IMR-90 (cell line): Measurements from ENCODE around the gene METTL24. TPM values are rescaled to one million over a fixed set of nuclear protein-coding genes. Genes with fewer than 3 reads are reported as not detected.

Experiments
- ATAC-seq: fragments of 200-7000 bp; cut with Tn5 transposase; 2 replicates; pipeline ENCODE4 v1.9.1; 2020; ENCODE audit warnings: low read depth, mild to moderate bottlenecking, moderate library complexity
- BruUV-seq: library from RNA; stranded (reverse); fragments of 400-500 nt; replicated peaks from 2 replicates; lab custom pipeline; 2021; lab: Mats Ljungman, UMichigan
- CTCF ChIA-PET: fragments of 300-600 bp; formaldehyde crosslinking; extraction: SDS; loops from one replicate; lab custom pipeline; 2021; ENCODE audit warnings: antibody characterized with exemption; lab: Yijun Ruan, JAX
- POLR2A ChIA-PET: fragments of 300-600 bp; sonication (Branson Sonifier 250); formaldehyde crosslinking; loops from one replicate; lab custom pipeline; 2022; ENCODE audit warnings: antibody characterized with exemption; ENCODE audit not compliant: unreplicated experiment; lab: Charles Lee
- DNase-seq: peaks from one replicate; pipeline ENCODE4 v3.0.0; 2013
- H2AFZ ChIP-seq: replicated peaks from 2 replicates; pipeline ENCODE3; 2013; ENCODE audit warnings: low read length, mild to moderate bottlenecking; ENCODE audit not compliant: poor library complexity
- H2AK5ac ChIP-seq: 2 replicates; pipeline ENCODE4 v1.6.1; 2013; ENCODE audit warnings: low read depth, low read length, inconsistent platforms
- H2AK9ac ChIP-seq: replicated peaks from 2 replicates; pipeline ENCODE3; 2013; ENCODE audit warnings: mild to moderate bottlenecking, low read depth, low read length, moderate library complexity; ENCODE audit not compliant: poor library complexity
- H2BK120ac ChIP-seq: 2 replicates; pipeline ENCODE4 v1.6.1; 2013; ENCODE audit warnings: low read depth, low read length, inconsistent platforms
- H2BK15ac ChIP-seq: 3 replicates; pipeline ENCODE4 v1.6.1; 2013; ENCODE audit warnings: low read depth, low read length, inconsistent platforms
- H2BK20ac ChIP-seq: 2 replicates; pipeline ENCODE4 v1.6.1; 2013; ENCODE audit warnings: low read depth, mild to moderate bottlenecking, inconsistent platforms, low read length, moderate library complexity
- H2BK5ac ChIP-seq: 2 replicates; pipeline ENCODE4 v1.6.1; 2013; ENCODE audit warnings: mild to moderate bottlenecking, low read depth, low read length, inconsistent platforms; ENCODE audit not compliant: poor library complexity, severe bottlenecking
- H3K14ac ChIP-seq: replicated peaks from 2 replicates; pipeline ENCODE4 v1.6.1; 2013; ENCODE audit warnings: low read depth, low read length, inconsistent platforms
- H3K18ac ChIP-seq: 2 replicates; pipeline ENCODE4 v1.6.1; 2013; ENCODE audit warnings: low read depth, low read length, control low read depth
- H3K23ac ChIP-seq: 2 replicates; pipeline ENCODE4 v1.6.1; 2013; ENCODE audit warnings: low read depth, low read length, inconsistent platforms
- H3K27ac ChIP-seq: 2 replicates; pipeline ENCODE4 v1.5.1; 2013; ENCODE audit warnings: mild to moderate bottlenecking, control low read depth, low read length; ENCODE audit not compliant: insufficient read depth
- H3K27me3 ChIP-seq: 2 replicates; pipeline ENCODE4 v1.6.1; 2013; ENCODE audit warnings: low read length; ENCODE audit not compliant: control insufficient read depth, insufficient read depth
- H3K36me3 ChIP-seq: 2 replicates; pipeline ENCODE4 v1.6.1; 2013; ENCODE audit warnings: low read length, mixed read lengths; ENCODE audit not compliant: control insufficient read depth, insufficient read depth
- H3K4ac ChIP-seq: 2 replicates; pipeline ENCODE4 v1.6.1; 2013; ENCODE audit warnings: low read depth, low read length, inconsistent platforms
- H3K4me1 ChIP-seq: 2 replicates; pipeline ENCODE4 v1.6.1; 2013; ENCODE audit warnings: low read length, mixed read lengths; ENCODE audit not compliant: control insufficient read depth, insufficient read depth
- H3K4me2 ChIP-seq: 2 replicates; pipeline ENCODE4 v1.6.1; 2013; ENCODE audit warnings: low read depth, mild to moderate bottlenecking, control low read depth, low read length, moderate library complexity
- H3K4me3 ChIP-seq: 2 replicates; pipeline ENCODE4 v1.5.1; 2013; ENCODE audit warnings: low read depth, mild to moderate bottlenecking, control low read depth, low read length, moderate library complexity; ENCODE audit not compliant: insufficient read depth
- H3K56ac ChIP-seq: 2 replicates; pipeline ENCODE4 v1.6.1; 2013; ENCODE audit warnings: low read length, inconsistent platforms; ENCODE audit not compliant: insufficient read depth; ENCODE audit errors: extremely low read depth
- H3K79me1 ChIP-seq, 2 experiments: 2 replicates each; pipeline ENCODE4 v1.6.1; 2013; ENCODE audit warnings: low read length in 2 of 2, inconsistent platforms in 1 of 2, low read depth in 1 of 2
- H3K9ac ChIP-seq: 2 replicates; pipeline ENCODE4 v1.6.1; 2013; ENCODE audit warnings: low read depth, low read length, control low read depth
- H3K9me1 ChIP-seq: 2 replicates; pipeline ENCODE4 v1.6.1; 2013; ENCODE audit warnings: low read length, inconsistent platforms; ENCODE audit not compliant: insufficient read depth
- H3K9me3 ChIP-seq: 2 replicates; pipeline ENCODE4 v1.6.1; 2013; ENCODE audit warnings: low read length; ENCODE audit not compliant: control insufficient read depth, insufficient read depth
- H4K20me1 ChIP-seq: 2 replicates; pipeline ENCODE4 v1.6.1; 2013; ENCODE audit warnings: low read length, inconsistent platforms; ENCODE audit not compliant: insufficient read depth
- H4K5ac ChIP-seq: 2 replicates; pipeline ENCODE4 v1.6.1; 2013; ENCODE audit warnings: mild to moderate bottlenecking, low read depth, low read length, control low read depth
- H4K8ac ChIP-seq, 2 experiments: 2 replicates each; pipeline ENCODE4 v1.6.1; 2013; ENCODE audit warnings: low read depth in 2 of 2, low read length in 2 of 2, control low read depth in 1 of 2, inconsistent platforms in 1 of 2
- H4K91ac ChIP-seq: 2 replicates; pipeline ENCODE4 v1.6.1; 2013; ENCODE audit warnings: low read depth, low read length, inconsistent platforms; ENCODE audit not compliant: insufficient read depth
- BHLHE40 ChIP-seq: fragments of 150-350 bp; IDR thresholded peaks from 2 replicates; pipeline ENCODE4 v1.6.1; 2016; ENCODE audit warnings: mild to moderate bottlenecking, low read depth, low read length
- CEBPB ChIP-seq: IDR thresholded peaks from 2 replicates; pipeline ENCODE4 v1.6.1; 2012; ENCODE audit warnings: low read depth, low read length, improper control_type of control experiment
- FOS ChIP-seq: fragments of 150-350 bp; IDR thresholded peaks from 2 replicates; pipeline ENCODE4 v1.6.1; 2016; ENCODE audit warnings: low read depth, low read length
- MAFK ChIP-seq: IDR thresholded peaks from 2 replicates; pipeline ENCODE4 v1.6.1; 2012; ENCODE audit warnings: low read depth, low read length, improper control_type of control experiment
- MXI1 ChIP-seq: IDR thresholded peaks from 2 replicates; pipeline ENCODE4 v1.6.1; 2012; ENCODE audit warnings: low read depth, mild to moderate bottlenecking, low read length, moderate library complexity, borderline replicate concordance
- NFE2L2 ChIP-seq: fragments of 150-350 bp; IDR thresholded peaks from 2 replicates; pipeline ENCODE4 v1.6.1; 2016; ENCODE audit warnings: low read depth, mild to moderate bottlenecking, low read length
- POLR2A ChIP-seq: IDR thresholded peaks from 2 replicates; pipeline ENCODE4 v1.6.1; 2012; ENCODE audit warnings: mild to moderate bottlenecking, low read depth, low read length
- RAD21 ChIP-seq: IDR thresholded peaks from 2 replicates; pipeline ENCODE4 v1.6.1; 2012; ENCODE audit warnings: low read length, improper control_type of control experiment
- SMC3 ChIP-seq: fragments of 150-350 bp; IDR thresholded peaks from 2 replicates; pipeline ENCODE4 v1.6.1; 2016; ENCODE audit warnings: low read depth, mild to moderate bottlenecking, antibody characterized with exemption, low read length, moderate library complexity
- dilution Hi-C: fragments of 300-500 bp; cut with HindIII; formaldehyde crosslinking; loops from one replicate; pipeline ENCODE4 v1.14.3; 2018; ENCODE audit warnings: low sequenced_read_pairs; ENCODE audit not compliant: unreplicated experiment
- in situ Hi-C: fragments of 300-500 bp; cut with MboI; formaldehyde crosslinking; loops from 3 replicates; pipeline ENCODE4 v1.14.3; 2019; ENCODE audit warnings: low sequenced_read_pairs, inconsistent platforms, mixed read lengths
- intact Hi-C: fragments of 100-400 bp; cut with micrococcal nuclease; formaldehyde crosslinking; loops from 2 replicates; pipeline ENCODE4 v1.10.0; 2022
- polyA plus RNA-seq, 3 experiments: library from polyadenylated mRNA; depleted of rRNA; stranded (reverse); fragments of >200 nt; gene quantifications; 2 replicates each; pipeline ENCODE4 v1.2.3, GENCODE V29; 2012; ENCODE audit warnings: low replicate concordance in 1 of 3
- total RNA-seq: library from RNA; depleted of rRNA; stranded (reverse); fragments of >200 nt; gene quantifications from 2 replicates; pipeline ENCODE4 v1.2.3, GENCODE V29; 2012
- TF ChIP-seq, protein P1 (sequence below): fragments of 150-350 bp; IDR thresholded peaks from 2 replicates; pipeline ENCODE4 v1.6.1; 2016; ENCODE audit warnings: low read depth, mild to moderate bottlenecking, low read length, moderate library complexity, borderline replicate concordance
- TF ChIP-seq, protein P2 (sequence below): conservative IDR thresholded peaks from 2 replicates; pipeline ENCODE4 v1.5.1; 2012; ENCODE audit warnings: mild to moderate bottlenecking, low read depth, low read length, improper control_type of control experiment

METTL24 gene
- total and polyA plus RNA-seq, 2 of the 4 experiments (the other 2 are of a cell fraction), result not detected

DNA sequence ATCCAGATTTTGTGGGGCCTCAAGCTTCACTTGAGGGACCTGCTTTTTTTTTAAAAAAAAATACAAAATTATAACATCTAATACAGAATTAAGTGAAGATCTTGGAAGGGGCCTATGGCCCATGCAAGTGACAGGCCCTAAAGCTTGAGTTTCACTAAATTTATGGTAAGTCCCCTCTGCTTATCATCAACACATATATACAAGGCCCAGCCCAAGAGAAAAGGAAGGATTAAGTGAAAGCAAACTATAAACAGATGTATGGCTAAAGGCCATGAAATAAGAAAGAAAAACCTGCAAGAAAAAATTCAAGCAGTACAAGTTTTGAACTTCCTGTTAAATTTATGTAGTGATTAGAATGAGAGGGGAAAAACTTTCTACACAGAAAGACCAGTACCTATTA is 91.2 kb downstream of the METTL24 start:
- intact Hi-C loops (no loop called here), in situ Hi-C loops (no loop called here), dilution Hi-C loops (no loop called here)
- no peak overlapping the region for H2BK15ac ChIP-seq
- H2AK5ac ChIP-seq, result no peak overlapping the region
- H3K18ac ChIP-seq, result no peak overlapping the region
- ChIA-PET CTCF (no interaction called here), POLR2A (no interaction called here)
- no peak overlapping the region for H2BK5ac ChIP-seq
- H3K4me2 ChIP-seq, result no peak overlapping the region
- ATAC-seq (no peak), DNase-seq (no peak)
- no peaks in the 10 kb centered on the region for H4K20me1 ChIP-seq
- no peaks in the 10 kb centered on the region for H3K9me3 ChIP-seq
- no TSS peak for BruUV-seq
- no peak overlapping the region for H3K4me3 ChIP-seq
- no peak overlapping the region for H2AK9ac ChIP-seq
- H3K36me3 ChIP-seq, result no peaks in the 10 kb centered on the region
- no peak overlapping the region for H4K8ac ChIP-seq
- H4K5ac ChIP-seq, result no peak overlapping the region
- no peaks in the 10 kb centered on the region for H3K27me3 ChIP-seq
- no peak overlapping the region for H3K4ac ChIP-seq
- no peaks in the 10 kb centered on the region for H3K79me1 ChIP-seq
- no peak overlapping the region for H3K56ac ChIP-seq
- no peak overlapping the region for H3K27ac ChIP-seq
- H3K9me1 ChIP-seq, result no peaks in the 10 kb centered on the region
- H3K23ac ChIP-seq, result no peak overlapping the region
- H2AFZ ChIP-seq, result no peak overlapping the region
- H3K9ac ChIP-seq, result no peak overlapping the region
- TF ChIP-seq, protein P1, sequence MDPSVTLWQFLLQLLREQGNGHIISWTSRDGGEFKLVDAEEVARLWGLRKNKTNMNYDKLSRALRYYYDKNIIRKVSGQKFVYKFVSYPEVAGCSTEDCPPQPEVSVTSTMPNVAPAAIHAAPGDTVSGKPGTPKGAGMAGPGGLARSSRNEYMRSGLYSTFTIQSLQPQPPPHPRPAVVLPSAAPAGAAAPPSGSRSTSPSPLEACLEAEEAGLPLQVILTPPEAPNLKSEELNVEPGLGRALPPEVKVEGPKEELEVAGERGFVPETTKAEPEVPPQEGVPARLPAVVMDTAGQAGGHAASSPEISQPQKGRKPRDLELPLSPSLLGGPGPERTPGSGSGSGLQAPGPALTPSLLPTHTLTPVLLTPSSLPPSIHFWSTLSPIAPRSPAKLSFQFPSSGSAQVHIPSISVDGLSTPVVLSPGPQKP, result no peak
- TF ChIP-seq BHLHE40 (no peak), MXI1 (no peak), FOS (no peak), RAD21 (no peak), NFE2L2 (no peak), CEBPB (no peak), POLR2A (no peak), MAFK (no peak), SMC3 (no peak)
- TF ChIP-seq, protein P2, sequence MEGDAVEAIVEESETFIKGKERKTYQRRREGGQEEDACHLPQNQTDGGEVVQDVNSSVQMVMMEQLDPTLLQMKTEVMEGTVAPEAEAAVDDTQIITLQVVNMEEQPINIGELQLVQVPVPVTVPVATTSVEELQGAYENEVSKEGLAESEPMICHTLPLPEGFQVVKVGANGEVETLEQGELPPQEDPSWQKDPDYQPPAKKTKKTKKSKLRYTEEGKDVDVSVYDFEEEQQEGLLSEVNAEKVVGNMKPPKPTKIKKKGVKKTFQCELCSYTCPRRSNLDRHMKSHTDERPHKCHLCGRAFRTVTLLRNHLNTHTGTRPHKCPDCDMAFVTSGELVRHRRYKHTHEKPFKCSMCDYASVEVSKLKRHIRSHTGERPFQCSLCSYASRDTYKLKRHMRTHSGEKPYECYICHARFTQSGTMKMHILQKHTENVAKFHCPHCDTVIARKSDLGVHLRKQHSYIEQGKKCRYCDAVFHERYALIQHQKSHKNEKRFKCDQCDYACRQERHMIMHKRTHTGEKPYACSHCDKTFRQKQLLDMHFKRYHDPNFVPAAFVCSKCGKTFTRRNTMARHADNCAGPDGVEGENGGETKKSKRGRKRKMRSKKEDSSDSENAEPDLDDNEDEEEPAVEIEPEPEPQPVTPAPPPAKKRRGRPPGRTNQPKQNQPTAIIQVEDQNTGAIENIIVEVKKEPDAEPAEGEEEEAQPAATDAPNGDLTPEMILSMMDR, result no peak
- no peak overlapping the region for H2BK20ac ChIP-seq
- no peak overlapping the region for H2BK120ac ChIP-seq
- H3K4me1 ChIP-seq, result no peaks in the 10 kb centered on the region
- H3K14ac ChIP-seq, result no peak overlapping the region
- no peak overlapping the region for H4K91ac ChIP-seq
